CD4-positive, alpha-beta T cell (primary cell): Measurements from ENCODE around the gene EXOG. TPM values are rescaled to one million over a fixed set of nuclear protein-coding genes. Genes with fewer than 3 reads are reported as not detected.
A peak's percentile ranks its signal among the peaks of the same experiment; 100 is the strongest.
"Not testable (repeated sequence)": the region's sequence is repeated elsewhere in the genome, so short reads cannot be mapped to it uniquely, and the experiment has no call there.

Source experiments
- ATAC-seq: fragments of 200-7000 bp; cut with Tn5 transposase; one replicate; pipeline ENCODE4 v1.10.0; 2022; ENCODE audit warnings: mild to moderate bottlenecking; ENCODE audit not compliant: poor library complexity
- CTCF ChIA-PET: fragments of 350-600 bp; sonication (Branson Sonifier 250); formaldehyde crosslinking; loops from one replicate; lab custom pipeline; 2021; ENCODE audit warnings: antibody characterized with exemption, inconsistent platforms; lab: Charles Lee
- POLR2A ChIA-PET: fragments of 350-600 bp; sonication (Branson Sonifier 250); formaldehyde crosslinking; loops from one replicate; lab custom pipeline; 2021; ENCODE audit warnings: antibody characterized with exemption, inconsistent platforms; lab: Charles Lee
- DNase-seq, 14 experiments: peaks; one replicate each; pipeline ENCODE4 v3.0.0-alpha.2; 2013 to 2020; ENCODE audit warnings: mixed read lengths in 2 of 14
- H3K27ac ChIP-seq, 2 donors: one replicate each; pipeline versions ENCODE4 v1.5.1 to v1.7.0; 2013; ENCODE audit warnings: low read length in 2 of 2, low read depth in 1 of 2, mild to moderate bottlenecking in 1 of 2
- H3K27me3 ChIP-seq, 2 experiments: 1 replicate in 1 of 2; 2 replicates in 1 of 2; pipeline versions ENCODE4 v1.6.1 to v1.7.0; 2013; ENCODE audit warnings: low read length in 2 of 2, control low read depth in 1 of 2, mild to moderate bottlenecking in 1 of 2, moderate library complexity in 1 of 2; ENCODE audit not compliant: insufficient read depth in 2 of 2, control insufficient read depth in 1 of 2
- H3K36me3 ChIP-seq: one replicate; pipeline ENCODE4 v1.6.1; 2013; ENCODE audit warnings: low read length, control low read depth; ENCODE audit not compliant: insufficient read depth
- H3K4me1 ChIP-seq: one replicate; pipeline ENCODE4 v1.6.1; 2013; ENCODE audit warnings: low read length, control low read depth; ENCODE audit not compliant: insufficient read depth
- H3K4me3 ChIP-seq: one replicate; pipeline ENCODE4 v1.5.1; 2013; ENCODE audit warnings: mild to moderate bottlenecking, low read length, moderate library complexity
- H3K9me3 ChIP-seq, 2 experiments: 1 replicate in 1 of 2; 2 replicates in 1 of 2; pipeline versions ENCODE4 v1.6.1 to v1.7.0; 2013; ENCODE audit warnings: low read length in 2 of 2, mild to moderate bottlenecking in 2 of 2, control low read depth in 1 of 2, moderate library complexity in 1 of 2; ENCODE audit not compliant: control insufficient read depth in 1 of 2, insufficient read depth in 1 of 2
- H3K27ac Mint-ChIP-seq: one replicate; pipeline ENCODE4 v1.8.0; 2020; ENCODE audit warnings: mixed read lengths
- H3K27me3 Mint-ChIP-seq: one replicate; pipeline ENCODE4 v1.8.0; 2021; ENCODE audit warnings: mixed read lengths
- H3K36me3 Mint-ChIP-seq: one replicate; pipeline ENCODE4 v1.8.0; 2021; ENCODE audit warnings: low read depth, mixed read lengths
- H3K4me1 Mint-ChIP-seq: one replicate; pipeline ENCODE4 v1.8.0; 2021; ENCODE audit warnings: low read depth, mixed read lengths
- H3K4me3 Mint-ChIP-seq: one replicate; pipeline ENCODE4 v1.8.0; 2020; ENCODE audit warnings: mild to moderate bottlenecking, mixed read lengths
- H3K9me3 Mint-ChIP-seq: one replicate; pipeline ENCODE4 v1.8.0; 2020; ENCODE audit warnings: mixed read lengths
- CTCF ChIP-seq: fragments of 200-600 bp; IDR thresholded peaks from one replicate; pipeline ENCODE4 v1.8.0; 2022; ENCODE audit warnings: antibody characterized with exemption, mild to moderate bottlenecking
- intact Hi-C, 2 experiments: fragments of 100-400 bp; cut with DNase I in 1 of 2; cut with micrococcal nuclease in 1 of 2; formaldehyde crosslinking; loops; one replicate each; pipeline versions ENCODE4 v1.15.1 to v1.9.0; 2023 to 2025; cut with DNase I, micrococcal nuclease
- total RNA-seq, 174 experiments: library from RNA in 2 of 174; stranded (reverse) in 2 of 174; gene quantifications; one replicate each; pipeline ENCODE4 v1.2.3 and lab custom pipeline; 2021 to 2026

Gene EXOG
- total RNA-seq, 2 experiments from 2014 or later, result 13.7 to 16.0 TPM

- no peaks in the 10 kb centered on the region for H3K36me3 ChIP-seq
- intact Hi-C loops, result no loop called here
- Mint-ChIP-seq H3K36me3 (no peaks in the 10 kb centered on the region), H3K9me3 (no peaks in the 10 kb centered on the region), H3K4me1 (no peaks in the 10 kb centered on the region), H3K27ac (no peak overlapping the region), H3K27me3 (no peaks in the 10 kb centered on the region), H3K4me3 (no peak overlapping the region)
- ATAC-seq (no peak), DNase-seq (peak in 1 of 14 experiments; percentile 4)
- TF ChIP-seq CTCF, result no peak
- no peak overlapping the region for H3K4me3 ChIP-seq
- peaks cover 0 to 5% of the 10 kb centered on the region in 2 experiments for H3K9me3 ChIP-seq
- peaks cover 0 to 2% of the 10 kb centered on the region in 2 experiments for H3K27me3 ChIP-seq
- CTCF ChIA-PET, result no interaction called here
- H3K27ac ChIP-seq, result no peak overlapping the region
- POLR2A ChIA-PET, result no interaction called here
- H3K4me1 ChIP-seq, result no peaks in the 10 kb centered on the region
Observed at GRCh38 chr3:38565339-38566214, 69.4 kb downstream of the EXOG start.

DNA sequence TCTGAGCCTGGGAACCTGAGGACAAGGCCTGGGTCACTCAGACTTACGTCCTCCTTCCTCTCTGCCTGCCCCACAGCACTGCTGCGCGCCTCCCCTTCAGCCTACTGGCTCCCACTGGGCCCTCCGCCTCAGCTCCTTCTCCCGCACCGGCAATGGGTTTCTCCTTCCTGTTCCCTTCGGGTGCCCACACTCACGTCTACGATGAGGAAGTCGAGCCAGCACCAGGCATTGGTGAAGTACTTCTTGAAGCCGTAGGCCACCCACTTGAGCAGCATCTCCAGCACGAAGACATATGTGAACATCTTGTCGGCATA, 70.0 kb downstream of the EXOG start:
- H3K4me1 Mint-ChIP-seq, result no peaks in the 10 kb centered on the region
- intact Hi-C loops, result no loop called here
- H3K36me3 ChIP-seq, result no peaks in the 10 kb centered on the region
- peak in 1 of 14 experiments; percentile 27 for DNase-seq
- peaks cover 0 to 6% of the 10 kb centered on the region in 2 experiments for H3K9me3 ChIP-seq
- no peak overlapping the region for H3K4me3 Mint-ChIP-seq
- no peak overlapping the region for H3K4me3 ChIP-seq
- H3K27me3 Mint-ChIP-seq, result no peaks in the 10 kb centered on the region
- no peak overlapping the region for H3K27ac Mint-ChIP-seq
- H3K4me1 ChIP-seq, result no peaks in the 10 kb centered on the region
- POLR2A ChIA-PET, result no interaction called here
- no peaks in the 10 kb centered on the region for H3K36me3 Mint-ChIP-seq
- H3K9me3 Mint-ChIP-seq, result no peaks in the 10 kb centered on the region
- H3K27ac ChIP-seq, result no peak overlapping the region
- H3K27me3 ChIP-seq, result no peaks in the 10 kb centered on the region
- CTCF ChIA-PET, result no interaction called here
- no peak for ATAC-seq
- no peak for TF ChIP-seq CTCF

DNA sequence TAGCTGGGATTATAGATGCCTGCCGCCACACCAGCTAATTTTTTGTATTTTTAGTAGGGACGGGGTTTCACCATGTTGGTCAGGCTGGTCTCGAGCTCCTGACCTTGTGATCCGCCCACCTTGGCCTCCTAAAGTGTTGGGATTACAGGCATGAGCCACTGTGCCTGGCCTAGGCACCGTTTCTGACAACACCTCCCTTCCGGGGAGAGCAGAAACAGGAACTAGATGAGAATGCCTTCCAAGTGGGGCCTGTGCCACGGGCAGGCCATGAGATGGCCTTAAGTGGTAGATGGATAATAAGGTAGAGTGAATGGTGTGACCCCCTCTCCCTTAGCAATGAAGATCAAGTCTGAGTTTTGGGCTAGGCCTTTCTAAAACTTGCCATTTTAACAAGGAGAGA, 70.7 kb downstream of the EXOG start:
- ATAC-seq, H3K27me3 Mint-ChIP-seq, intact Hi-C loops, POLR2A ChIA-PET, H3K27me3 ChIP-seq, H3K9me3 Mint-ChIP-seq, H3K27ac ChIP-seq, H3K36me3 ChIP-seq, H3K4me3 ChIP-seq, H3K4me1 ChIP-seq, H3K4me3 Mint-ChIP-seq, CTCF ChIA-PET, H3K4me1 Mint-ChIP-seq, H3K27ac Mint-ChIP-seq, H3K36me3 Mint-ChIP-seq, H3K9me3 ChIP-seq: not testable (repeated sequence)
- peak in 1 of 14 experiments; percentile 8 for DNase-seq

DNA sequence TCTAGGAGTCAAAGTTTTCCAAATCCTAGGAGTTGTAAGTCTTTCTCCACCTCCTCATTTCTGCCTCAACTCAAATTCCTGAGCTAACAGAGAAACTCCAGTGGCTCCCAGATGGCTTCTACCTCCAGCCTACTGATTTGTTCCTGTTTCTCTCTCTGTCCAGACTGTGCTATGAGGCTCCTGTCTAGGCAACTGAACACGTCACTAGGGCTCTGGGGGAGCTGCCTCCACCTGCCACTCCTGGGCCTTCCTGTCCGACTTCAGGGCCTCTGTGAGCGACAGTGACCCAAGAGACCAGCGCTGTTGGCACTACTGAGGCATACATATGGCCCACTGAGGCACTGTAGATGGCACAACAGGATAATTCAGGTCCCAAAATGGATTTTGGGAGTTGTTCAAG, 71.4 kb downstream of the EXOG start:
- no peaks in the 10 kb centered on the region for H3K9me3 Mint-ChIP-seq
- Histone ChIP-seq H3K4me3 (no peak overlapping the region), H3K4me1 (no peaks in the 10 kb centered on the region), H3K27me3 (no peaks in the 10 kb centered on the region), H3K9me3 (peaks cover 0 to 5% of the 10 kb centered on the region in 2 experiments), H3K36me3 (no peaks in the 10 kb centered on the region), H3K27ac (no peak overlapping the region)
- ChIA-PET POLR2A (no interaction called here), CTCF (no interaction called here)
- no peak overlapping the region for H3K4me3 Mint-ChIP-seq
- H3K27ac Mint-ChIP-seq, result no peak overlapping the region
- intact Hi-C loops, result no loop called here
- ATAC-seq, result no peak
- DNase-seq, result peak in 1 of 14 experiments; percentile 25
- no peak for TF ChIP-seq CTCF
- H3K36me3 Mint-ChIP-seq, result no peaks in the 10 kb centered on the region
- no peaks in the 10 kb centered on the region for H3K27me3 Mint-ChIP-seq
- no peaks in the 10 kb centered on the region for H3K4me1 Mint-ChIP-seq
